ENCODE data around the gene TXNRD3.

Gene TXNRD3

DNA sequence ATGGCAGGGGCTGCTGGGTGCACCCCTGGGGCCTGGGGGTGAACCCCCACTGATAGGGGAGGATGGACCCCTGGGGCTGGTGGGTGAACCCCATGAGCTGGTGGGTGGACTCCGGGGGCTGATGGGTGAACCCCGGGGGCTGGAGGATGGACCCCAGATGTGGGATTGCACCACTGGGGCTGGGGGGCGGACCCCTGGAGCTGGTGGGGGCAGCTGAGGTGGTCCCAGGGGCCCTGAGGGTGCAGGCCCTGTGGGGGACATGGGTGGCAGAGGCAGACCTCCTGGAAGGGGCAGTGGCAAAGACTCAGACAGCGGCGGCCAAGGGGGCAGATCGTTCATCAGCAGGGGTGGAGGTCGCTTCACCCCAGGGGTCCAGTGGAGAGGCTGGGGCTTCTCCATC is 17.4 kb upstream of the TXNRD3 start:
- no peak for DNase-seq (ENCODE audit: low spot score)

- no peak for DNase-seq (ENCODE audit: low spot score)
Observed at GRCh38 chr3:126671521-126671920, 16.6 kb upstream of the TXNRD3 start.

DNA sequence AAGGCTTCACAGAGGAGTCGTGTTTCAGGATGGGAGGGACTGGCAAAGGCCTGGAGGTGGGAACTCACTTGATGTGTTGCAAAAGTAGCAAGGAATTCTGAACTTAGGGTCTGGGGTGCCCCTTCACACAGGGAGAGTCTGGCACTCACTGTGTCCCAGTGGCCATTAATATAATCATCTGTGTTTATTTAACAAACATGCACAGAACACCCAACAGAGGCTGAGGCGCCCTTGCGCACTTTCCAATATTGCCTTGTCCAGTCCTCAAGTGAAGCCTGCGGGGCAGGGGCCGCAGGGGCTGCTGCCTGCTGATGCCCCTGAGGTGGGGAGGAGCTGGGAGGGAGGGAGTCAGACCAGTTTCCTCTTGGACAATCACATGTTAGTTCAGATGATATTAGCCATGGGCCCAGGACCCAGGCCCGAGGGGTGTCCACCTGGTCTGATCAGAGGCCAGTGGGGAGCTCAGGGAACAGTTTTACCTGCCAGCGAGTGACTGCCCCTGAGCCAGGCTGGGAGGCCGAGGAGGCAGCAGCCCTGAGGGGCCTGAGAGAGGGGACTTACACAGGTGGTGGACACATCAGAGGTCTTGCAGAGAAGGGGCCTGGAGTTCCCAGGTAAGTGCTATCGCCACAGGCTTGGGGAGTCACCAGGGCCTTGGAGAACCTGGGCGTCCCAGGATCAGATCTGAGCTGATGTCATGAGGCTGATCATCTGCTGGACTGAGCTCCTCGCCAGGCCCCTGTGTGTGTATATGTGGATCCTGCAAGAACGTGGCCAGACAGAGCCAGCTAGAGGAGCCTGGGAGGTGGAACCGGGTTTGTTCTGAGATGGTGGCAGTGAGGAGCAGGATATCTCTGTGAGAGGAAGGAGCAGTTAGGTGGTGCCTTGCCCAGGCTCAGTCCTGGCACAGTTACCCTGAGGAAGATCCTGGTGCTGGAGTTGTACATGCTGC is 13.8 kb upstream of the TXNRD3 start:
- no peak for DNase-seq (ENCODE audit: low spot score)

DNA sequence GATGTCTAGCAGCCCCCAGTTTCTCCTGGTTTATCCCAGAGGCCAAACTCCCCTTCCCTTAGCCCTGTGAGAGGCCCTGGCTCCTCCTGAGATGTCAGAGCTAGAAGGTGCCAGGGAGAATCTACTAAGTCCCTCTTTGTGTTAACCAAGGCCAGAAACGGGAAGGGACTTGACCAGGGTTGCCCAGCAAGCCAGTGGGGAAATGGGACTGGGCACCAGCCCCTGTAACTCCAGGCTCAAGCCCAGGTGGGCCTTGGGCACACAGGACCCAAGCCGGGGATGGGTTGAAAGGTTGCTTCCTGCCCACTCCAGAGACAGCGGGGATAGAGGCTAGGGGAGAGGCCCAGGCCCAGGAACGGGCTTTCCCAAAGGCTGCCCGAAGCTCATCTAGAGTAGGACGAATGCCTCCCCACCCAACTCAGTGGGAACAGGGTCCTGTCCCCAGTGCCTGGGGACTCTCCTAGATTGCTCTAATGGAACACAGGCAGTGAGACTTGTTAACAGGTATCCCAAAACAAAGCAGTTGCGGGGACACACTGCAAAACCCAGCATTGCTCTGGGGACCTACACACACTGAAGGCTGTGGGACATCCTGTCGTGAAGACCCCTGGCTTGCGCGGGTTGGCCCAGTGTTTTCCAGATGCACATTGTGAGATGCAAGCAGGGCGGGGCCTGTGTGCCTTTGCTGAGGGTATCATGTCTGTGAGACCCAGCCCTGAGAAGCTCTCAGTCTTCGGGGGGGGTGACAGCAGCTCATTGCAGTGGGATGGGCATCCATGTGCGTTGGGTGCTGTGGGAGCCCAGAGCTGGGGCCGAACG is 12.9 kb upstream of the TXNRD3 start:
- DNase-seq (ENCODE audit: low spot score), result no peak

DNA sequence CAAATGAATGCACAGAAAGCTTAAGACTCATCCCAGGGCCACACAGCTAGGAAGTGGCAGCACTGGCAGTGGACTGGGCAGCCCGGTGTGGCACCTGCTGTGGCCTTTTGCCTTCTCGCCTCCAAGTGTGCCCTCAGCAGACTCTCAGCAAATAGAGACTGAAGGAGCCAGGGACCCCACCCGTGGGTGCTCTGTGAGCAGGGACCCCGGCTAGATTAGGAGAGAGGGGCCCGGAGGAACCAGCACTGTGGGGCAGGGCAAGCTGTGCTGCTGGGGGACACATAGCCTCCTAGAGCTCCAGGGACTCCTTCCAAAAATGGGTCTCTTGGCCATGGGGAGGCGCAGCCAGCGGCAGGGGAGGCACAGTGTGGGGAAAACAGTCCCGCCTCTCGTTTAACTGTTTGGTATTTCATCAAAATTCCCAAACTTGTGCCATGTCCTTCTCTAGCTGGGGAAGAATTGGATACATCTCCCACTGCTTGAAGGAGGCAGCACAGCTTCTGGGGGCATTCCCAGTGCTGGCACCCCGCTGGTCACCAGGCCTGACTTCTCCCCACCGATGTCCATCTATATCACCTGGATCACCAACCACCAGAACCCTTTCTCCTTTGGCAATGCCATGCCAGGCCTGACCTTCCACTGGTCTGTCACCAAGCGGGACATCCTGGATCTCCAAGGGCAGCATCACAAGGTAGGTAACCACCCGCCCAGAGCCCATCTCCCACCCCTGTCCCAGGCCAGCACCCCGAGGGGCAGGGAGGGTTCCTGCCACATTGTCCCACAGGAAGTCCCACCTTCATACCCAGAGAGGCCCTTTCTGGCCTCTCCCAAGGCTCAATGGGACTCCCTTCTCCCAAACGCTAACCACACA is 12.0 kb upstream of the TXNRD3 start:
- no peak for DNase-seq (ENCODE audit: low spot score)

DNA sequence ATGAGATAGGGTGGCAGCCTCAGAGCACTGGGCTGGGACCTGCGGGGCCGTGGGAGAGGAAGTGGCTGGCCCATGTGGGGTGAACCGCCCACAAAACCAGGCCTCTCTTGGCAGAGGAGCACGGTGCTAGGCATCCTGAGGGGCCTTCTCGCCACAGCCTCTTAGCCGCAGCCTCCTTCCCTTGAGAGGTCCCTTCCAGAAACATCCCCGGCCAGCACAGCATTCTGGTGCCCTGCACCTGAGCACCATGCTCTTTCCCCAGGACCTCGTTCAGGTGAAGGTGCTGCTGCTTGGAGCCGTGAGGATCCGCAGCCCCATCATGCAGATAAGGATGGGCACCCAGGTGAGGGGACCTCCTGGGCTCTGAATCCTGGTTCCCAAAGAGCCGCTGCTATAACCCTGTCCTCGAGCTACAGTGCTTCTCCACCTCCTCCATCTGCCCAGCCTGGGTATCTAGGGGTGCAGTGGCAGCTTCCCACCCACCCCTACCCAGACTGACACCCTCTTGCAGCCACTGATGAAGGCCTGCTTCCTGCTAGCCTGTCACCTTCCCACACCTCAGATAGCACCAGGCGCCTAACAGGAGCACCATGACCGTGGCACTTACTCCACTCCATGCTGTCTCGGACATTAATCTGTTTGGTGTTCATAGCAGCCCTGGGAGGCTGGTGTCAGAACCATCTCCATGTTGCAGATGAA is 11.2 kb upstream of the TXNRD3 start:
- no peak for DNase-seq (ENCODE audit: low spot score)

- no peak for DNase-seq (ENCODE audit: low spot score)
Observed at GRCh38 chr3:126665221-126665936, 10.5 kb upstream of the TXNRD3 start.

DNA sequence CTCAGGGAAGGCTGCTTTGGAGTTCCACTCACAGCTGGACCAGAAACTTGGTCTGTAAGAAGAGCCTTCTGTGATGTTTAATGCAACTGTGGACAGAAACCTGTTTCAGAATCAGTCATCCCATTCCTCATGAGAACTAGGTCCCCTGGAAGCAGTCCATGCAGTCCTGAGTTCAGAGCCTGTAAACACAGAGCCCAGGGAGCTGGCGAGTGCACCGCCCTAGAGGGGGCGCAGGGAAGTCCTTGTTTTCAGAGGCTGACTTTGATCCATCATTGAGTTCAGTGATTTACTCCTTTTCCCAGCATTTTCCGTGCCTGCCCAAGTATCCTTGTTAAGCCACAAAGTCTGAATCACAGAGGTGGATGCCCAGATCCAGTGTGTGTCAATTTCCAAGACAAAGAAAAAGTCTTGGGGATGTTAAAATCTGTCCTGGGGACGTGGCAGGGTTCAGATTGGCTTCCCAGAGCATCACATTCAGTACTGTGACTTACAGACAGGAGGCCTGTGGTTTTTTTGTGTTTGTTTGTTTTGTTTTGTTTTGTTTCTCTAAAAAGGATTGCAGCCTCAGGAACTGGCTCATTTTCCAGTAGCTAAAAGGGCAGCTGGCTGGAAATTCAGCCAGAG is 9.8 kb upstream of the TXNRD3 start:
- peak; percentile 34 for DNase-seq (ENCODE audit: low spot score)

GRCh38 chr3:126663750-126664149 is 8.8 kb upstream of the TXNRD3 start:
- DNase-seq (ENCODE audit: low spot score), result no peak

DNA sequence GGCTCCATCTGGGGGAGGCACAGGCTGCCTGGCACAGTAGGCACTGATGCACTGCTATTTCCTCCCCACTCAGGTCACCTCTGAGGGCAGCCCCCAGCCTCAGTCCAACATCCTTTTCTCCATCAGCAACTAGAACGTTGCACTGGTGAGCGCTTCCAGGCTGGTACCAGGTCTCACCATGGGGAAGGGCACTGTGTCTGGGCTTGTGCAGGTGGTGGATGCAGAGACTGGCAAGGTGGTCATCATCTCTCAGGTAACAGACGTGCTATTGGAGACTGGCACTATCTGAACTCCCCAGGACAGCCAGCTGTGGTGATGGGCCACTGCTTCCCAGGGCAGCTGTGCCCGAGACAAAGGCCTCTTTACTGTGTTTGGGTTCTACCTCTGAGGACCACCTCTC is 8.3 kb upstream of the TXNRD3 start:
- no peak for DNase-seq (ENCODE audit: low spot score)

DNA sequence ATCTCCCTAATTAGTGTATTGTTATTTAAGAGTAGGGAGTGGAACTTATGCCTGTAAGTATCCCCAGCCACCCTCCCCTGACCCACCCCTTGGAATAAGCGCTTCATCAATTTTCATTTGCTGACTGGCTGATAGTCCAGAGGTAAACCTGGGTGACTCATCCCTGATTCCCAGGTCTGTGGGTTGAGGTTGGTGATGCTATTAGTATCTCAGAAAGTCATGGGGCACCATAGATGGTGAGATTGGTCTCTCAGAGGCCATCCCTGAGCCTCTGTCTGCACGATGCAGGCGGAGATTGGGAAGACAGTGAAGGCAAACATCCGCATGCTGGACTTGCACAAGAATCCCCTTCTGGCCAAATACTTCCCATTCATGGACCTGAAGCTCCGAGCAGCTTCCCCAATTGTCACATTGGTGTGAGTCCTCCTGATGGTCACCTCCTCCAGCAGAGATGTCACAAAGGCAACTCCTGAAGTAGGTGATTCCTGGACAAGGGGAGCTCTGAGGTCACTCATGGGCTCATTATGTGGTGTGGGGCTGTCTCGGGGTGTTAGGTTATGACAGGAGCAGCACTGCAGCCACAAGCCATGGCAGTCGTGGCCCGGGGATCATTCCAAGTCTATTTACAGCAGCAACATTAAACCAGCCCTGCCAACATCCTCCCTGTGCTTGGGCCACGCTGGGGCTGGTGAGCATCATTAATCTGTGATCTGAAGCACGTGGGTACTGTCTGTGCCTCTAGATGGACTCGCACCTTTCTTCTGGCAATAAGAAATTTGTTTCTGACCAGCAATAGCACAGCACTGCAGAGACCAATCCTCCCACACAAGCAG is 6.8 kb upstream of the TXNRD3 start:
- DNase-seq (ENCODE audit: low spot score), result no peak

DNA sequence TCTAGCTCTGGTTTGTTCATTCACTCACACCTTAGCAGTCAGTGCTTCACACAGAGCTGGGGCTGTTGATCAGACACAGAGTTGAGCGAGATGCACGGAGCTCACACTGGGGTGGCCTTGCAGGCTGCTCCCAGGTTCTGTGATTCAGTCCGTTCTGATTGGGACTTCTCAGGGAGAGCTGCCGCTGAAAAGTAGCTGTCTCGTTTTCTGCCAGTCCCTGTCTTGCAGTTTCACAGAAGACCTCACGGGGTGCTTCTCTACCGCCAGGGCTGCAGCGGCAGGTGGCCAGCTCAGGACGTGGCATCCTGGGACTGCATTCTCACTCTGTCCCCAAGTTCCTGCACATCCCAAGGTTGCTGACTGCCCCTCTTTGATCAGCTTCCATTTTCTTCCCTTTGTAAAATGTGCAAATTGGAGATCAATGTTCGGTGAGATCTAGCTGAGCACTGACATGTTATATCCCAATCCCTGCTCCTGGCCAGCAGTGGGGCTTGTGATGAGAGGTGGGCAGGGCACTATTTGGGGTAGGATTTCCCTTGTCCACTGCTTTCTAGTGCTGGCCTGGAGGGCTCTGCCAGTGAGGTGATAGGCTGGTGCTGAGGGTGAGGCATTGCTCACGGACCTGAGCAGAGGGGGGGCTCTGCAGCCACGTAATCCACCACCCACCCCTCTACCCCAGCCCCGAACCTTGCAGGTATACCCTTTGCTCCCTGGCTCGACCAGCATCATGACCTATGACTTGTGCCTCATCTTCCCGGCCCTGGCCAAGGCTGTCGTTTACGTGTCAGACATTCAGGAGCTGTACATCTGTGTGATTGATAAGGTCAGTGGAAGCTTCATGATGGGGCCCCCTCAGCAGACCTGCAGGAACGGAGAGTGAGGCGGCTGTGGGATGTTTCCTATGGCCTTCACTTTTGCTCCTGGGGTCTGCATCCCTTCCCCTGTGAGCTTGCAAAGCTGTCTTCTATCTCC is 5.3 kb upstream of the TXNRD3 start:
- DNase-seq (ENCODE audit: low spot score), result peak; percentile 45

- DNase-seq (ENCODE audit: low spot score), result no peak
Observed at GRCh38 chr3:126658584-126658983, 3.7 kb upstream of the TXNRD3 start.

DNA sequence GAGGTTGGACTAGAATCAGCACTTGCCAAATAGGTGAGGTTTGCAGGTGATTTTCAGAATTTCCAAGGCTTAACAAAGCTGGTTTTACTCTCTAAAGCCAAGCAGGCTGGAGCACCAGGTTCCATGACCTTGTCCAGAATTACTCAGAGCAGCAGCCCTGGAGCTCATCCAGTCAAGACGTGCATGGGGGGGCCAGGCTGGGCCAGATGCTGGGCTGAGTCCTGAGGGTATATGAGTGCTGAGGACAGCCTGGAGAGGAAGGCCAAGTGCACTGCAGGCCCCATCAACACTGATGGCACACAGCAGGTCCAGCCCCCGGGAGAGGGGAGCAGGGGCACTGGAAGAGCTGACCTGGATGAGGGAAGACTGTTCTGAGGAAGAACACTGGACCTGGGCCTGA is 3.0 kb upstream of the TXNRD3 start:
- DNase-seq (ENCODE audit: low spot score), result no peak

- no peak for DNase-seq (ENCODE audit: low spot score)
Observed at GRCh38 chr3:126656371-126657134, 1.6 kb upstream of the TXNRD3 start.

GRCh38 chr3:126655887-126656286 is 963 bp upstream of the TXNRD3 start:
- DNase-seq (ENCODE audit: low spot score), result no peak

- no peak for DNase-seq (ENCODE audit: low spot score)
Observed at GRCh38 chr3:126649556-126650092, 5.3 kb downstream of the TXNRD3 start.
